SK-N-MC (cell line): ENCODE results near the gene TRPM4.

Experiments used
- EZH2 ChIP-seq: fragments of 200-600 bp; sonication (generic); IDR thresholded peaks from one replicate; pipeline ENCODE4 v1.6.1; 2017; ENCODE audit warnings: antibody characterized with exemption
- FOXP2 ChIP-seq: optimal IDR thresholded peaks from 2 replicates; pipeline ENCODE3; 2011; ENCODE audit warnings: mild to moderate bottlenecking, moderate library complexity; ENCODE audit not compliant: insufficient read depth; ENCODE audit errors: extremely low read length, control extremely low read depth
- POLR2AphosphoS5 ChIP-seq: IDR thresholded peaks from 2 replicates; pipeline ENCODE4 v1.6.1; 2012; ENCODE audit warnings: mild to moderate bottlenecking, low read depth, low read length, borderline replicate concordance

DNA sequence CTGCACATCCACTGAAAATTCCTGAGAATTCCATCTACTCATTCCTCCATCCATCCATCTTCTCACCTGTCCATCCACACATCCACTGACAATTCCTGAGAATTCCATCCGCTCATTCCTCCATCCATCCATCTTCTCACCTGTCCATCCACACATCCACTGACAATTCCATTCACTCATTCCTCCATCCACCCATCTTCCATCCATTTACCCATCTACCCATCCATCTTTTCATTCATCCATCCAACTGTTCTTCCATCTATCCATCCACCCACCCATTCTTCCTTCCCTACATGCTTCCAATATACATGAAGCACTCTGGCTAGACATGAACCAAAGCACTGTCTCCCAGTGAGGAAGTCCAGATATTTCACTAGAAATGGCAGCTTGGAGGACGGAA is 15.6 kb downstream of the TRPM4 start:
- no peak for TF ChIP-seq POLR2AphosphoS5
- no peak for TF ChIP-seq EZH2
- TF ChIP-seq FOXP2: no peak
